GM19324 (cell line): Measurements from ENCODE around the gene EDIL3.

Experiments
- ATAC-seq: cut with Tn5 transposase; IDR thresholded peaks from one replicate; pipeline ENCODE4 v1.9.1; 2021; ENCODE audit warnings: mild to moderate bottlenecking, moderate library complexity; ENCODE audit not compliant: unreplicated experiment, low FRiP score

Gene EDIL3, protein sequence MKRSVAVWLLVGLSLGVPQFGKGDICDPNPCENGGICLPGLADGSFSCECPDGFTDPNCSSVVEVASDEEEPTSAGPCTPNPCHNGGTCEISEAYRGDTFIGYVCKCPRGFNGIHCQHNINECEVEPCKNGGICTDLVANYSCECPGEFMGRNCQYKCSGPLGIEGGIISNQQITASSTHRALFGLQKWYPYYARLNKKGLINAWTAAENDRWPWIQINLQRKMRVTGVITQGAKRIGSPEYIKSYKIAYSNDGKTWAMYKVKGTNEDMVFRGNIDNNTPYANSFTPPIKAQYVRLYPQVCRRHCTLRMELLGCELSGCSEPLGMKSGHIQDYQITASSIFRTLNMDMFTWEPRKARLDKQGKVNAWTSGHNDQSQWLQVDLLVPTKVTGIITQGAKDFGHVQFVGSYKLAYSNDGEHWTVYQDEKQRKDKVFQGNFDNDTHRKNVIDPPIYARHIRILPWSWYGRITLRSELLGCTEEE

DNA sequence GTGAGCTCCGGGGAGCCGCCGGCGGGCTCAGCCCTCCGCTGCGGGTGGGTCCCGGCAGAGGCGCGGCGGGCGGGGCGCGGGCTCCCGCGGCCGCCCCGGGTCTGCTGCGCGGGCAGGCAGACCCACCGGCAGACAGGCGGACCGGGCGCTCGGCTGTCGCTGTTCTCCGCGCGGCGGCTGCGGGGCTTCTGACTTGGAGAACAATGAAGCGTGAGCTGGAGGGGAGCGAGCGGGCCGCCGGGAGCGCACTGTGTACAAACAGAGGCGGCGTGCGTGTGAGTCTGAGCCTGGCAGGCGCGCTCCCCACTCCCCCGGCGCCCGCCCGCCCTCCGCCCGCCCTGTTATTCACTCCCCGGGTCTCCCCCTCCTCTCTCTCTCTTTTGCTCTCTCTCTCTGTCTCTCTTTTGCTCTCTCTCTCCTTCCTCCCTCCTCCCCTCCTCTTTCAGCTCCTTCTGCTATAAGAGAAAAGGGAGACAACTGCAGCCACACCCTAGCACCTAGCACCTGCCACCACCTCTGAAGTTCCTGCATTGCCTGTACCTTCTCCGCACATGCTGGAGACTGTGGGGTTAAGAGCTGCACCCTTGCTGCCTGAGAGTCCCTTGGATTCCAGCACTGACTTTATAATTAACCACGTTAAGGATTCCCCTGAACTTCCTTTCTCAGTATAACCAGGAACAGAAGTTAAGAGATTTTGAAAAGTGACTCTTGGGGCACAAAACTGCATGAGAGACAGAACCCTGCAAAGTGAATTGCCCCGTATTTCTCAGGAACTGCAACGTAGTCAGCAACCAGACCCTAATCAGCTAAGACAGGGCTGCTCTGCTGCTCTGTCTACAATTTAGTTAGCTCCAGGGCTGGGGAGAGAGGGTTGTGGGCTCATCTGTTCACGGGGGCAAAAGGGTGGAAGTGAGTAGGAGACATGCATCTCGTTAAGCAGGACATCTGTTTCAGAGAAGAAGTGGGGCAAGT, at the start of gene EDIL3:
TSS of gene EDIL3 (minus strand) at position 277 of the 972 bp plus-strand sequence. CDS start 506 bp downstream, outside the sequence.
- no peak for ATAC-seq

GRCh38 chr5:84433461-84433860, 48.8 kb upstream of the EDIL3 start:
- no peak for ATAC-seq

GRCh38 chr5:84430863-84431663, 46.4 kb upstream of the EDIL3 start:
- no peak for ATAC-seq

DNA sequence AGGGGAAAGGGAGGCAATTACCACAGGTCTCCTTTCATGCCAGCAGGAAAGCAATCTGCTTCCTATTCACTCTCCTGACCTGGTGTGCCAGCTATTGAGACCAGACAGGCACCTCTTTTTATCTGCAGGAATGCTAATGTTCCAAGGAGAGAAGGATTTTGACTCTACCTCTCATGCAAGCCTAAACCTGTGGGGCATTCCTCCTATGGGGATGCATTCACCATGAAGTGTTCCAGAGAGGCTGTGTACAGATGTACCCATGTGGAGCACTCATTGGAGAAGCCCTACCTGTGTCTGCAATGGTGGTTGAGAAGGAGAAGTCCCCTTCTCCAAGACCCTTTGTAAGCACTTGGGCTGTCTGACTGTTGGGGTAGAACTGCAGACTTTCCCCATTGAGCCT, 45.4 kb upstream of the EDIL3 start:
- ATAC-seq, result no peak

DNA sequence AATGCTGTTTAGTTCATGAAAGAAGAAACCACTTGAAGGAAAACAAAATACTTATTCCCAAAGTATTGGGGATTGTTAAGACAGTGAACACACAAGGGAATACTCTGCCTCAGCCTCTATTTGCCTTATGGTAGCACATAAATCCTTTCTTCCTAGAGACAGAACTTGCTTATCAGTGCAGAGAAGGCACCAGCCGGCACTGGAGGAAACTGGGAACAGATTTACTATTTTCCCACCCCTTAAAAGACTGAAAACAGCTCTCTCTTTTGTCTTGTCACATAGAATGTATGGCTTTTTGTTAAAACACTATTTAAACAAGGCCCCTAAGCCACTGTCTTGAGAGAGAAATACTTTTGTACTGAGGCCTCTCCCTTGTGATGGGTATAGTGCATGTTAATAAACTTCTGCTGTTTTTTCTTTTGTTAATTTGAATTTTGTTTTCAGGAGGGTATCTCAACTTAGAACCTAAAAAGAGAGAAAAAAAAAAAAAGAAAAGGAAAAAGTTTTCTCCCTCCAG, 40.7 kb upstream of the EDIL3 start:
- no peak for ATAC-seq

DNA sequence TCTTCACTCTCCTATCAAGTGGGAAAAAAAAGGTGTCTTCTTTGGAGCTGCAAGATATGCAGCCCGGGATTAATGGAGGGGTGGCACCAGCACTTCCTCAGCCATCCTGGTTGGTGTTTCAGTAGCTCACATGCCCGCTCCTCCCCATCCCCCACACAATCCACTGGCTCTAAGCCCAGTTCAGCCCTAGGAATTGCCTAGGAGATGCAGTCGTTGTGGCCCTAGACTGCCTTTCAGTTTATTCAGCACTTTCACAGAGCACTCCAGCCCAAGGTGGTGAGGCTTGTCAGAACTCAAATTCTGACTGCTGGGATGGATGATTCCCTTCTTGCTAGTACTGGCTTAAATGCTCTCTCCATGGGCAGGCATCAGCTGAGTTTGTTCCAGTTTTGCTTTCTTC, 35.1 kb upstream of the EDIL3 start:
- no peak for ATAC-seq

GRCh38 chr5:84411832-84412605, 27.3 kb upstream of the EDIL3 start:
- ATAC-seq, result no peak

- no peak for ATAC-seq
Measured at GRCh38 chr5:84406111-84406510, 21.4 kb upstream of the EDIL3 start.

- ATAC-seq, result no peak
Measured at GRCh38 chr5:84403773-84404172, 19.1 kb upstream of the EDIL3 start.

DNA sequence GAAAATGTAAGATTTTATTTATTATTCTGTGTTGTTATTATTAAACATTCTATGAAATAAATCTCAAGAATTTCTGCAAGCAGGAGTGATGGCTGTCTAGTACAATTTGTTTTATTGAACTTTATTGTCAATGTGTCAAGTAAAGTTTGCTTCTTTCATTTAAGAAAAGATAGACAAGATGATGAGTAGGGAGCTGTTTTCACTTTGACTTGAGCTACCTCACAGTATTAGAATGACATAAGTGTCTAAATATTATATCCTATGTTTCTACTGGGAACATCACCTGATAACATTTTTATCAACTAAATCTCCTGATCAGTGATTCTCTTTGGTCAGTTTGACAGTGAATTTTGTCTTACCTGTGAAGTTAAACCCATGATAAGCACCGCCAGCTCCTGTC, 12.7 kb upstream of the EDIL3 start:
- ATAC-seq, result no peak

DNA sequence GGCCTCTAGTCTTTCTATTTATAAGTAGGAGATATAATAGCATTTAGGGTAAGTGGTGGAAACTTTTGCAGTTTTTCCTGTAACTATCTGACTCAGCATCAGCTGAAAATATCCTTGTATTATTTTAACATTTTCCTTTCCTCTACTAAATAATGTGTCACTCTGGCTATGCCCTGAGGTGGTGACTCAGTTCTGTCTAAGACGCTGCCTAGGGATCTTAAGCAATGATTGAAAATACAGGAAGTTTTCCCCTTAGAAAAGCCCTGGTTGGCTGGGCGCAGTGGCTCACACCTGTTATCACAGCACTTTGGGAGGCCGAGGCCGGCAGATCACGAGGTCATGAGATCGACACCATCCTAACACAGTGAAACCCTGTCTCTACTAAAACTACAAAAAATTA, 9.3 kb upstream of the EDIL3 start:
- no peak for ATAC-seq

- no peak for ATAC-seq
Measured at GRCh38 chr5:84392836-84393235, 8.2 kb upstream of the EDIL3 start.

- ATAC-seq, result no peak
Measured at GRCh38 chr5:84385705-84386104, 1.0 kb upstream of the EDIL3 start.

GRCh38 chr5:84383816-84384603, 670 bp downstream of the EDIL3 start:
- ATAC-seq, result no peak

DNA sequence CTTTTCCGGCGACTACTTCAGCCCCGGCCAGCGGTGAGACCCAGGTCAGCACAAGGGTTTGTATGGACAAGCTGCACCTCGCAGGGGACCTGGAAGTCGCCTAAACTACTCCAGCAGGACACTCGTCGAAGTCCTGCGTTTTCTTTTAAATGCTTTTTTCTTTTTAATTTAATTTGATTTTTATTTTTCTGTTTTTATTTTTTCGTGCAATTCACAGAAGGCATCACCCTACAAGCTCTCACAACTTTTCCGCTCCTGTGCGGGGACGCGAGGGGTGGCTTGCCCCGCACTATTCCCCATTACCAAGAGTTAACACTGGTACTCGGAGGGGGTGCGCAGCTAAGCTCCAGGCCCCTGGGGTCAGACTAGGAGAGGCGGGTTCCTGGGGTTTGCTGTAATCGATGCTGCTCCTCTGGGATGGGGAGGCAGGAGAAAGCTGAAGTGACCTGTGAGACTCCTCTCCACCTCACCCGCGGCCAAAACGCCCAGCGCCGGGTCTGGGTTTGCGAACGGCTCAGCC, 1.3 kb downstream of the EDIL3 start:
- no peak for ATAC-seq

DNA sequence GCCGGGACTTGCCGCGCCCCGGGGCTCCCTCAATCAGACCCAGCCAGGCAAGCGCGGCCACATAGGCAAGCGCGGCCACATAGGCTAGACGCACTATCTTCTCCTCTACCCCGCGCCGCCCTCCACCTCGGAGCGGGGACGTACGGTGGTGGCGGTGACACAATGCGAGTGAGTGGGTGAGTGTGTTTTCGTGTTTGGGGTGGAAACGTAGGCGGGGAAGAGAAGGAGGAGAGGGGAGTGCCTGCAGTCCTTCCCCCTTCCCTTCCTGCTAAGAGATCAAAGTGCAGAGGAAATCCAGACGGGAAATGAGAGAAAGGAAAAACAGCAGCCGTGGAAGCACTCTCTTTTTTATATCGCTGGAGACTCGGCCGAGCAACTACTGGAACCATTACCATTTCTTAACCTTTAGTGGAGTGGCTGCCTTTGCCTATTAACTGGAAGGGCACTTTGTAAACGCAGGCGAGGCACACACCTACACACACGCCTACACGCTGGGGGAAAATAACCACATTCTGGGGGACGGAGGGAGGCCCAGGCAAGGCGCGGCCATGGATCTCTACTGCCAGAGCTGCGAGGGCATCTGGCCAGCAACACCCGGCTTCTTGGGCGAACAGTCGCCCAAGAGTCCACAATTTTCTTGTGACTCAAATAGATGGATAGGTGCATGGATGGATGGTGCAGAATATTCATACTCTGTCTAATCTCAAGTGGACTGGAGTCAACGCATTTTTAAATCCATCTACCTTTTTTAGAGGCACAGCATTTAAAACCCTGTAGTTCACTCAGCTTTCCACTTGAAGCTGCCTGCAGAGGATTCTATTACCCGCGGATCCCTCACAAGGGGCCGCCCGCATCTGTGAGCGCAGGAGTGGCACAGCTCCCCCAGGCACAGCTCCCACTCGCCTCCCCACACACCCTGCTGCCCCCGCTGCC, 2.1 kb downstream of the EDIL3 start:
- no peak for ATAC-seq
